HCT116 (cell line): ENCODE results near the gene NKTR. TPM values are rescaled to one million over a fixed set of nuclear protein-coding genes. Genes with fewer than 3 reads are reported as not detected.

Experiments used
- ATAC-seq: fragments of 200-7000 bp; cut with Tn5 transposase; 2 replicates; pipeline ENCODE4 v1.9.1; 2020; ENCODE audit warnings: mild to moderate bottlenecking, moderate library complexity
- BruUV-seq: library from RNA; stranded (reverse); fragments of 400-500 nt; replicated peaks from 2 replicates; lab custom pipeline; 2021; lab: Mats Ljungman, UMichigan
- CTCF ChIA-PET: fragments of 300-600 bp; sonication (Branson Sonifier 250); formaldehyde crosslinking; loops from one replicate; lab custom pipeline; 2021; ENCODE audit warnings: antibody characterized with exemption; lab: Charles Lee
- POLR2A ChIA-PET: fragments of 300-600, 350-600 bp; sonication (Branson Sonifier 250); formaldehyde crosslinking; loops from one replicate; lab custom pipeline; 2021; ENCODE audit warnings: antibody characterized with exemption; lab: Charles Lee
- RAD21 ChIA-PET, 2 experiments: fragments of 300-600 bp; sonication (Branson Sonifier 250); formaldehyde crosslinking; loops; one replicate each; lab custom pipeline; 2023; ENCODE audit warnings: low total read pairs in 2 of 2; ENCODE audit not compliant: uncharacterized antibody in 2 of 2, unreplicated experiment in 2 of 2, low non-redundant PET in 1 of 2; lab: Charles Lee
- DNase-seq: peaks from one replicate; pipeline ENCODE4 v3.0.0-alpha.2; 2010; ENCODE audit warnings: low read depth, low spot score
- H2AFZ ChIP-seq: fragments of 200-600 bp; shearing (Covaris generic), sonication (generic); 2 replicates; pipeline ENCODE4 v1.6.1; 2017; ENCODE audit warnings: low read depth, mixed run types, mixed read lengths, antibody characterized with exemption, low read length; ENCODE audit not compliant: poor library complexity, severe bottlenecking
- H3K27ac ChIP-seq: 2 replicates; pipeline ENCODE4 v1.5.1; 2012; ENCODE audit warnings: low read depth, low read length
- H3K27me3 ChIP-seq: fragments of 200-600 bp; sonication (generic); 2 replicates; pipeline ENCODE4 v1.6.1; 2016; ENCODE audit warnings: mixed run types, low read length, mixed read lengths; ENCODE audit not compliant: insufficient read depth
- H3K36me3 ChIP-seq, 2 experiments: fragments of 200-500 bp in 1 of 2; fragments of 200-600 bp in 1 of 2; sonication (Bioruptor generic) in 1 of 2; sonication (generic) in 1 of 2; 2 replicates each; pipeline versions ENCODE4 v1.5.1 to v1.6.1; 2014 to 2016; ENCODE audit warnings: low read length in 2 of 2, inconsistent platforms in 1 of 2, mixed read lengths in 1 of 2, mixed run types in 1 of 2; ENCODE audit not compliant: insufficient read depth in 2 of 2, control insufficient read depth in 1 of 2
- H3K4me1 ChIP-seq, 2 experiments: fragments of 200-600 bp in 1 of 2; sonication (generic) in 1 of 2; 2 replicates each; pipeline versions ENCODE4 v1.5.1 to v1.6.1; 2012 to 2017; ENCODE audit warnings: low read length in 2 of 2, inconsistent platforms in 1 of 2, mild to moderate bottlenecking in 1 of 2, mixed read lengths in 1 of 2, mixed run types in 1 of 2, moderate library complexity in 1 of 2; ENCODE audit not compliant: insufficient read depth in 2 of 2, control insufficient read depth in 1 of 2
- H3K4me2 ChIP-seq: fragments of 200-600 bp; sonication (generic); 2 replicates; pipeline ENCODE4 v1.6.1; 2017; ENCODE audit warnings: mixed run types, low read length, mixed read lengths
- H3K4me3 ChIP-seq, 2 experiments: fragments of 200-600 bp in 1 of 2; sonication (generic) in 1 of 2; replicated peaks in 1 of 2; 2 replicates each; pipeline ENCODE4 v1.5.1; 2011 to 2016; ENCODE audit warnings: low read length in 2 of 2, control low read depth in 1 of 2, low read depth in 1 of 2, mild to moderate bottlenecking in 1 of 2, mixed read lengths in 1 of 2, mixed run types in 1 of 2
- H3K79me2 ChIP-seq: fragments of 200-600 bp; sonication (generic); 2 replicates; pipeline ENCODE4 v1.6.1; 2017; ENCODE audit warnings: mild to moderate bottlenecking, mixed run types, low read length, moderate library complexity, mixed read lengths; ENCODE audit not compliant: insufficient read depth
- H3K9ac ChIP-seq: fragments of 200-600 bp; sonication (generic); 2 replicates; pipeline ENCODE4 v1.6.1; 2016; ENCODE audit warnings: low read length, mixed read lengths
- H3K9me2 ChIP-seq: fragments of 200-600 bp; sonication (generic), shearing (Covaris generic); 2 replicates; pipeline ENCODE4 v1.6.1; 2017; ENCODE audit warnings: mixed run types, mild to moderate bottlenecking, moderate library complexity; ENCODE audit not compliant: insufficient read depth
- H3K9me3 ChIP-seq, 2 experiments: fragments of 200-500 bp in 1 of 2; fragments of 200-600 bp in 1 of 2; sonication (Bioruptor generic) in 1 of 2; sonication (generic) in 1 of 2; 2 replicates each; pipeline ENCODE4 v1.6.1; 2014 to 2017; ENCODE audit warnings: low read length in 2 of 2, mixed read lengths in 2 of 2, inconsistent platforms in 1 of 2, low read depth in 1 of 2, mild to moderate bottlenecking in 1 of 2, mixed run types in 1 of 2, moderate library complexity in 1 of 2; ENCODE audit not compliant: control insufficient read depth in 1 of 2, insufficient read depth in 1 of 2
- H4K20me1 ChIP-seq: fragments of 200-600 bp; sonication (generic), shearing (Covaris generic); 2 replicates; pipeline ENCODE4 v1.6.1; 2017; ENCODE audit warnings: mixed run types, mild to moderate bottlenecking, moderate library complexity; ENCODE audit not compliant: insufficient read depth
- CBX3 ChIP-seq: IDR thresholded peaks from 2 replicates; pipeline ENCODE4 v1.6.1; 2012; ENCODE audit warnings: low read depth
- CEBPB ChIP-seq: IDR thresholded peaks from 2 replicates; pipeline ENCODE4 v1.6.1; 2012; ENCODE audit warnings: low read depth
- CTCF ChIP-seq, 3 experiments: fragments of 200-600 bp in 1 of 3; sonication (generic) in 1 of 3; IDR thresholded peaks in 2 of 3; conservative IDR thresholded peaks in 1 of 3; 2 replicates each; pipeline ENCODE4 v1.5.1; 2012 to 2017; ENCODE audit warnings: low read depth in 2 of 3, low read length in 2 of 3, antibody characterized with exemption in 1 of 3, borderline replicate concordance in 1 of 3, control low read depth in 1 of 3, mild to moderate bottlenecking in 1 of 3, mixed read lengths in 1 of 3, mixed run types in 1 of 3, moderate library complexity in 1 of 3; ENCODE audit not compliant: insufficient read depth in 1 of 3
- EGR1 ChIP-seq: IDR thresholded peaks from 2 replicates; pipeline ENCODE4 v1.6.1; 2012; ENCODE audit warnings: low read depth
- ELF1 ChIP-seq: IDR thresholded peaks from 2 replicates; pipeline ENCODE4 v1.6.1; 2012; ENCODE audit warnings: low read depth, borderline replicate concordance
- EZH2 ChIP-seq: fragments of 200-600 bp; sonication (generic); IDR thresholded peaks from 2 replicates; pipeline ENCODE4 v1.6.1; 2017; ENCODE audit warnings: antibody characterized with exemption, mixed run types
- EZH2phosphoT487 ChIP-seq: fragments of 200-600 bp; IDR thresholded peaks from 2 replicates; pipeline ENCODE4 v1.6.1; 2018; ENCODE audit warnings: antibody characterized with exemption, borderline replicate concordance
- FOSL1 ChIP-seq: IDR thresholded peaks from 2 replicates; pipeline ENCODE4 v1.6.1; 2012; ENCODE audit warnings: low read depth
- JUND ChIP-seq: IDR thresholded peaks from 2 replicates; pipeline ENCODE4 v1.6.1; 2012
- POLR2AphosphoS5 ChIP-seq: IDR thresholded peaks from 2 replicates; pipeline ENCODE4 v1.6.1; 2011; ENCODE audit warnings: mild to moderate bottlenecking, low read depth, low read length, moderate library complexity
- RAD21 ChIP-seq: IDR thresholded peaks from 2 replicates; pipeline ENCODE4 v1.6.1; 2012; ENCODE audit warnings: low read depth, mild to moderate bottlenecking
- REST ChIP-seq: IDR thresholded peaks from 2 replicates; pipeline ENCODE4 v1.6.1; 2012; ENCODE audit warnings: low read depth
- SIN3A ChIP-seq: IDR thresholded peaks from 2 replicates; pipeline ENCODE4 v1.6.1; 2012; ENCODE audit warnings: low read depth
- SP1 ChIP-seq: IDR thresholded peaks from 2 replicates; pipeline ENCODE4 v1.6.1; 2012; ENCODE audit warnings: low read depth
- SRF ChIP-seq: IDR thresholded peaks from 2 replicates; pipeline ENCODE4 v1.6.1; 2012; ENCODE audit warnings: low read depth
- TCF7L2 ChIP-seq: IDR thresholded peaks from 2 replicates; pipeline ENCODE4 v1.7.0; 2011; ENCODE audit warnings: borderline replicate concordance, inconsistent platforms; ENCODE audit not compliant: insufficient read depth, insufficient read length; ENCODE audit errors: extremely low read depth
- YY1 ChIP-seq: IDR thresholded peaks from 2 replicates; pipeline ENCODE4 v1.6.1; 2011; ENCODE audit warnings: low read length, low read depth, moderate library complexity, mild to moderate bottlenecking; ENCODE audit not compliant: insufficient replicate concordance; ENCODE audit errors: extremely low read depth
- ZBTB33 ChIP-seq: IDR thresholded peaks from 2 replicates; pipeline ENCODE4 v1.6.1; 2011; ENCODE audit warnings: mild to moderate bottlenecking, low read length, moderate library complexity; ENCODE audit not compliant: insufficient replicate concordance; ENCODE audit errors: extremely low read depth
- ZFX ChIP-seq: fragments of 450-650 bp; IDR thresholded peaks from 2 replicates; pipeline ENCODE4 v1.6.1; 2017
- intact Hi-C: fragments of 100-400 bp; cut with micrococcal nuclease; formaldehyde crosslinking; loops from 2 replicates; pipeline ENCODE4 v1.10.0; 2022
- total RNA-seq: library from RNA; stranded (reverse); gene quantifications from one replicate; pipeline ENCODE4 v1.2.1, GENCODE V29; 2021; ENCODE audit not compliant: unreplicated experiment

NKTR gene
- total RNA-seq, 1 experiment from 2014 or later = 59.7 TPM

- DNase-seq = no peak
- no peak for ATAC-seq
- BruUV-seq = no TSS peak
- H3K27ac ChIP-seq = no peak overlapping the region
- H3K36me3 ChIP-seq = no peaks in the 10 kb centered on the region
- TF ChIP-seq EGR1 = no peak
- no peak for TF ChIP-seq REST
- TF ChIP-seq ZFX = no peak
- TF ChIP-seq SP1 = no peak
- no peak for TF ChIP-seq ELF1
- TF ChIP-seq POLR2AphosphoS5 = no peak
- TF ChIP-seq SIN3A = no peak
- TF ChIP-seq FOSL1 = no peak
- TF ChIP-seq RAD21 = no peak
- no peak for TF ChIP-seq SRF
- no peak for TF ChIP-seq EZH2phosphoT487
- TF ChIP-seq CEBPB = no peak
- no peak for TF ChIP-seq TCF7L2
- TF ChIP-seq JUND = no peak
- TF ChIP-seq CBX3 = no peak
- TF ChIP-seq YY1 = no peak
- no peak for TF ChIP-seq EZH2
- no peak for TF ChIP-seq CTCF (IDR thresholded peaks at IDR 0.05 in 2 of 3, conservative IDR thresholded peaks at IDR 0.05 in 1 of 3; ENCODE audit: borderline replicate concordance in 1 of 3, insufficient read depth in 1 of 3, low read depth in 2 of 3, low read length in 2 of 3)
- TF ChIP-seq ZBTB33 = no peak
- H3K9me3 ChIP-seq = peaks cover 0 to 10% of the 10 kb centered on the region in 2 experiments; a peak in 1 of 4 replicates
- peaks cover 3 to 23% of the 10 kb centered on the region in 2 experiments; a peak in 3 of 4 replicates for H3K4me1 ChIP-seq
- no peak overlapping the region for H3K9ac ChIP-seq
- no peaks in the 10 kb centered on the region for H4K20me1 ChIP-seq
- H3K4me3 ChIP-seq = no peak overlapping the region
- H3K9me2 ChIP-seq = no peaks in the 10 kb centered on the region
- H2AFZ ChIP-seq = no peak overlapping the region
- POLR2A ChIA-PET = no interaction called here
- CTCF ChIA-PET = no interaction called here
- RAD21 ChIA-PET = no interaction called here
- intact Hi-C loops = no loop called here
- no peaks in the 10 kb centered on the region for H3K27me3 ChIP-seq
- no peaks in the 10 kb centered on the region for H3K79me2 ChIP-seq
- no peak overlapping the region for H3K4me2 ChIP-seq
These were observed 79.8 kb downstream of the NKTR start for GRCh38 chr3:42680271-42680670.
